Inflammatory macrophage treated with lipopolysaccharide for 4 hours (primary cell): ENCODE results near the gene NRXN3.

Experiments used
- DNase-seq: peaks from one replicate; pipeline ENCODE4 v3.0.0-alpha.2; 2020

Gene NRXN3

DNA sequence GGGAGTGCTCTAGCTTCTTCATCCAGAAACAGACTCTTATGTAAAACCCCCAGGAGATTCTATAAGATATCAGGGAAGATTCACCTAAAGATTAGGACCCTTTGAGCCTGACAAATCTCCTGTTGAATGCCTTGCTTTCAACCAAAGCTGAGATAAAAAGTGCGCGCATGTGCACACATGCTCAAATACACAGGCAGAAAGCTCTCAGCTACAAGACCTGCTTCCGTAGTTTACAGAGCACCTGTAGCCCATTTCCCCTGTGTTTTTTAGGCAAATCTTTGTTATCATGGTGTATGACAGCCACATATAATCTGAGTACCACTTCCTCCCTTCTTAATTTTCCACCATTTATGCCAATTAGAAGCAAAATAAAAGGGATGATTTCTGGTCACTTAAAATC, 866.9 kb downstream of the NRXN3 start:
- no peak for DNase-seq

DNA sequence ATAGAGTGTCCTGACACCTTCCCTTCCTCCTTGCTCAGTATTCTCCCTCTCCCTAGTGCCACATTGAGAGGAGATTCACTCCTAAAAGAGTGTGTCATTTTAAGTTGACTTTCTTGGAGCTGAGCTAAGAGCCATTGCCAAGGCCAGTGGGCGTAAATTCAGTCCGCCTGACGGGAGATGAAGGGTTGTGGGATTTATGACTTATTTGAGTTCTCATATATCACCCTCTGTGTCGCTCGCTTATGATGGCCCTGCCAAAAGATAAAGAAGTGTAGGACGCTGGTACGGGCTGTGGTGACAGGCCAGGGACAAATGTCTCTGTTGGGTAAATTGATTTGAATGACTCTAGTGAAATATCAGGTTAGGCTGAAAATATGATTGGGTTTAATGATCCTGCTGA, 867.4 kb downstream of the NRXN3 start:
- no peak for DNase-seq

DNA sequence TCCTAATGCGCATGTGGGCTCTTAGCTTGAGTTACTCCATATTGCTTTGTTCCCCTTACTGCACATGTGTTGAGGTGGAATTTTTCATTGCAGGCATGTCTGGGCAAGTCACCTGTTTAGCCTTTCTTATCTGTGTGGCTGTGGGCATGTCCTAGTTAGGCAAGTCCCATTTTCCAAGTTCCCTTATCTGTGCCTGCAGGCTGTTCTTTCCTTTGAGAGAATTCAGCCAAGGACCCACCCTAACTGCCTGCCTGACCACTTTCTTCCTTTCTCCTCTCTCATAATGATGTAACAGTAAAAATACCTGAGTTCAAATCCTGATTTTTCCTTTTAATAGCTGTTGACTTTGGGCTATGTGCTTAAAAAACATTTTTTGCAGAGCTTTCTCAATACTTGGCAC, 870.6 kb downstream of the NRXN3 start:
- no peak for DNase-seq

DNA sequence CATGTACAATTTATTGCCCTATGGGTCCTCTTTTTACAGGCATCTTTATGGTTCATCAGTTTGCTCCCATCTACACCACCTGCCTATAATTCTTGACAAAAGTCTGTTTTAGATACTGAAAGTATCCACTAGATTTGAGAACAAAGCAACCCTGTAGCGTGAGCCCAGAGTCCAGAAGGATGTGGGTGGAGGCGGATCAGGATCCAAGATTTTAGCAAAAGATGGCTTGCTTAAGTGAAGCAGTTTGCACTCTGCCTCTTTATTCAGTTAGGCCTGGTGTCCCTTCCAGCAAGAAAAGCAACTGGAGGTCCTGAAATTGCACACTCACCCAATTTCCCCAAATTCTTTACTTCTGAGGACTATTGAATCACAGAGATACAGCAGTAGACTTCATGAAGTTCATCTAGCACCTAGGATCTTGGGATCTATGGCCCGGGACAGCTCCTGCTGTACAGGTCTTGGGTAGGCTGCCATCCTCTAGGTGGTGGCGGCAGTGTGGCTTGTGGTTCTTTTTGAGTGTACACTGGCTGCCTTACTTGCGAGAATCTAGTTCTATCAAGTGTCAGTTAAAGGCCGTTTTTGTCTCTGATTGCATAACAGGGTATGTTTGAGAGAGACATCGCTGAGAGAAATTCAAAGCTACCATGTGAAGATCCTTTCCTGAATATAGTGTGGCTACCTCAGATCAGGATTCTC, 873.2 kb downstream of the NRXN3 start:
- DNase-seq: no peak

DNA sequence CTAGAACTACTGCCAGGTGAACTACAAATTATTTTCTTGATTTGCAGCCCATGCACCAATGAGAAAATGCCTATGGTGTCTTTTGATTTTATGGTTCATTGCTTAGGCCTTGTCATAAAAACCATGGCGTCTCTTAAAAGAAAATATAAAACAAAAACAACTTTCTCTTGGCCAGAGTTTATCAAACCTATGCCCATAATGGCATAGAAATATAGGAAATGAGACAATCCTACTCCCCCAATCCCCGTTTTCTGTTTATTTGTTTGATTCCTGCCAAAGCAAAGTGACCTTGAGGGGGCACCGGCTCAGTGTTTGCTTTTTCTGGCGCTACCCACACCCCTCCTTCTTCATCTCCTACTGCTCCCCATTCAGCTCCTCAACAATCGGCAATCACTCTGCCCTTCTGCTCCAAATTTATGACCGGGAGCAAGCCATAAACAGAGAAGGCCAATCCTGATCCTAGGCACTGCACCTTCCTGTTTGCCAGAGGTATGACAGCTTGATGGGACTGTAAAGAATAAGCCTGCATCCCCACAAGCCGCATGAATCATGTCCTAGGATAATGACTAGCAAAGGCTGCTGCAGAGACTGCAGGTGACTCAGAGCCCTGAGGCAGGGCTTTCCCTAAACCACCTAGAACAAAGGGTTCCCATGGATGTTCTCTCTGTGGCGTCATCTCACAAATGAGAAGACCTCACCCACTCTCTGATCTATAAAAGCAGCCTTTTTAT, 874.9 kb downstream of the NRXN3 start:
- DNase-seq: no peak

DNA sequence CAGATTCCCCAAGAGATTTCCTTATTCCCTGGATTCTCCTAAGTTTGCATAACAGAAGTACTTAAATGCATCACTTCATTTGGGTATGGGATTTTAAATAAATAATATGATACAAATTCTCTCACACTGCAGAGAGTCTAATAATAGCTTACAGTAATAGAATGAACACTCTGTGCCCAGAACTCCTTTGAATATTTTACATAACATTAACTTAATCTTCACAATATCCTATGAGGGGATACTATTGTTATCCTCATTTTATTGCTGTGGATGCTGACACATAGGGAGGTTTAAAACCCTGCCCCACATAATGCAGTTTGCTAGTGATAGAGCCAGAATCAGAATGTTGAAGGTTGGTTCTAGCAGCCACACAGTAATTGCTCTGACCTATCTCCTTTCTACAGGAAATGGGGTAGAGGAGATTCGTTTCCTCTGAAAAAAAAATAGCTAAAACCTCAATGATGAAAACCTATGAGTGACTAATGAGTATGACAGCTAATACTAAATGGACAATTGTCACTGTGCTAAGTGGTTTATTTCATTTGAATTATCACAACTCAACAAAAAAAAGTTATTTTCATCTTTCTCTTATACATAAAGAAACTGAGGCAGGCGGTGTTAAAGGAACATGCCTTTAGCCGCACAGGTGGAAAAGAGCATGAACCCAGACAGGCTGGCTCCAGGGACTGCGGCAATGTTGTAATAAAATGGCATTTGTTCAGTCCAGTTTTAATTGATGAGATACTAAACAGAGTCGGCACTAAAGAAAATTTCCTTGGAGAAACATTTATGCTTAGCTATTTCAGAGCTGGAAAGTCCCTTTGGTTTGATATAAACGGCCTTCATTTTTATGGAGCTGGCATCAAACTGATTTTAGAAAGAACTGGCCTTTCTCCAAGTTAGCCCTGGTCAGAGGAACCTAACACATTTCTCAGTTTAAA, 880.9 kb downstream of the NRXN3 start:
- peak; percentile 60 for DNase-seq

DNA sequence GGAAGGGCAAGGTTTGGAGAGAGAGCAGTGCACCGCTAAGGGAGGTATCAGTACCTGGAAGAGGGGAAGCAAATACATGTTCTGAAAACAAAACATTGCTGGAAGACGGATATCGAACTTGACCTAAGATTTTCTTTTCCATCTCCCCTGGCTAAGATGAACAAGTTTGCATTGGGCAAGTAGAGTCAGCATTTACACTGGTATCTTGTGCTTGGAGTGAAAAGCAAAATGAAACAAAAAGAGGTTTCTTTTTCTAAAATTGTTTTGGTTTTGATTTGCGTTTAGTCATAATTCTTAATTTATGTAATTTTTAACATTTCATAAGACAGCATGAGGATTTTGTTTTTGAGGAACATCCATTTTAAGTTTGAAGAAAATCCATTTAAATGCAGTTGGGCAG, 881.6 kb downstream of the NRXN3 start:
- DNase-seq: peak; percentile 73

DNA sequence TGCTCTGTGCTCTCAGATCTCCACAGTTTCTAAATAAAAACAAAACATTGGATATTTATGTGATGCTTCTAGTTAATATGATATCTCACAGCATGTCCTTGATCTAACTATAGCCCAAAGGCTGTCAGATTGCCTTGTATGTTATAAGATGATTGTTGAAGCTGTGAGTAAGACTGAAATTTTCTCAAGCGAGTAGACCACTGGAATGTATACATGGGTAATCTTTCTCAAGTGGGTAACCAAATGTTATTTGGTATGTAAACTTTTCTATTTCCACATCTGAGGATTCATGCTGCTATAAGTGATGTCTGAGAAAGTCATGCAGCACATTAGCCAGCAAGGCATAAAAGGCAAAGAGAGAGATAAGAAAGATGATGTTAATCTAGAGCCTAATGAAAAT, 886.7 kb downstream of the NRXN3 start:
- DNase-seq: no peak

DNA sequence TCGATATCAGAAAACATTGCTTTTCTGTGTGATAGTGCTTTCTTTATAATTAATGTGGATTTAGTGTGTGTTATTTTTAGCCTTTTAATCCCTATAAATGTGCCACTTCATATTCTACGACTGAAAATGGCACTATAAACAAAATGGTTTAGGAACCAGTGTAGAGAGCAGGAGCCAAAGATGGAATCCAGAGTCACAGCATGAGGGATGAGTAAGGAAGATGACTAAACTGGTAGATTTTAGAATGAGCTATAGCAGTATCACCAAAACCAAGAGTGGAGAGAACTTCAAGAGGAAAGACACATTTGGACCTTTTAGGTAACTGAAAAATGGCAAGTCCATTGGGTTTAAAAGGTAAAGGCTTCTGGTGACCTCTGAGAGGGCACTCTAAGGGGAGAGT, 887.2 kb downstream of the NRXN3 start:
- no peak for DNase-seq

DNA sequence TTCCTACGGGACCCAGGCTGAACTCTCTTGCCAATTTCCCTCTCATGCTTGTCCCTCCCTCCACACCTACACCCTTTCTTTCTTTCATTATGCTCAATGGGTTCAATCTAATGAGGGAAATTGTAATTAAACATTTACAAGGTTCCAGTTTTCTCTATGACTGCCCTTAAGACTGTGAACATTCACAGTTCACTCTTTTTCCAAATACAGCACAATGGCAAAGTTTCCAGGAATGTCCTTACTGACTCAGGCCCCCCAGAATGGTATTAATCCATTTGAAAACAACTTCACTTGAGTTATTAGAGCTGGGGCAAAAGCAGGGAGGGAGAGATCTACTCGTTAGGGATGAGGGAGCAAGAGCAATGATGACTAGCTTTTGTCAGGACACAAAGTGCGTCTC, 892.1 kb downstream of the NRXN3 start:
- DNase-seq: no peak

DNA sequence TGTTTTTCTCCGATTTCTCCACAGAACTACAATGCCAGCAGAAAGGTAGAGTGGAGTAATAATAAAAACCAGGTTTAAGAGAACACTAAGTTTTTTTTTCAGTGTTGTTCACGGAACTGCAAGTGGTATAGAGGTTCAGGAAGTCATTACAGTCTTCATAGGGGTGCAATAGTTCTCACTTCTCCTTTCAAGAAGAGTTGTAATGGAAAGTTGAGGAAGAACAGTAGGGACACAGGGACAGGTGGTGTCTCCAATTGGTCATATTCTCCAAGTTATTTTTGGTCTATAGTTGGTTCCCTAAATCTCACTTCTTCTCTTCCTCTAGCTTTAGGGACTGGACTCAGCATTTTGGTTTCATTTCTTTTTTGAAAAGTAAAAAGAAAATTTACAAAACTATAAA, 894.0 kb downstream of the NRXN3 start:
- peak; percentile 71 for DNase-seq

DNA sequence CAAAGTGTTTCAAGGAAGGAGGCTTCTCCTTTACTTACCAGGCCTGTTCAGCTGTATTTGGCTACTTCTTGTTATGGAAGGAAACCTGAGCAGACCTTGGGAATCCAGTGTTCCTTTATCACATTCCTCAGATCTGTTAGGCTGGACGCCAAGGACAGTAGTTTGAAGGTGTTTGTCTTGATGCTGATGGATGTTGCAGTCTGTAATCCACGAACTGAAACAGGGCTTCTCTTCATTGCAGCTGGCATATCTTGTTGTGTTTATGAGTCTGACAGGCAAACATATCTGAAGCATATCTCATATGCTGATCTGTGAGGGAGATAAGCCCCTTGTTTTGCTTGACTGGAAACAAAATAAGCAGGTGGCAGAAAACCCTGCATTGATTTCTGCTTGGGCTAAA, 904.3 kb downstream of the NRXN3 start:
- DNase-seq: no peak

DNA sequence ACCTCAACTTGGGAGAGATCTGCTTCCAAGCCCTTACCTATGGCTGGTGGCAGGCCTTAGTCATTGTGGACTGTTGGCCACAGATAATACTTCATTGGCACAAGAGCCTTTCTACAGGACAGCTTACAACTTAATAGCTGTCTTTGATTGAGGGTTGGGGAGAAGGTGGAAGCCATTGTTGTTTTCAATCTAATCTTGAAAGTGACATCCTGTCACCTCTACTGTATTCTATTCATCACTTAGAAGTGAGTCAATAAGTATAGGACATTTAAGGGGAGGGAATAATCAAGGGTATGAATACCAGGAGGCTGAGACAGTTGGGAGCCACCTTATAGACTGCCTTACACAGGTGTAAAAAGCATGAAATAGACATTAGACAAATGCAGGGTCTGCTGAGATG, 906.3 kb downstream of the NRXN3 start:
- no peak for DNase-seq

DNA sequence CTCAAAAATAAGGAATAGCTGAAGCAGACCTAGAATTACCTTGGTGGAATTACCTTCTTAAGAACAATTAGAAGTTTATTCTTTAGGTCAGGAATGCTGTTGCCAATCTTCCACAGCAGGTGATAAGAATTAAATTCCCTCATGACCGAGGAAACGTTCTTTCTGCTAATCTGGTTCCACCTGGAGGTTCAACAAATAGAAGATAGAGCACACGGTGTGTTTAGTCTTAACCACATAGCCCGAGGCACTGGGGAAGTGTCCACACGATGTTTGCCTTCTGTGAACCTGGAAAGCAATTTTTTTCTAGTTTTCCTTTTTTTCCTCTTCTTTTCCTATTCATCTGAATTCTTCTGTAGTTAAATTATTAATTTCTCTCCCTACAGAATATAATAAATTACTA, 906.9 kb downstream of the NRXN3 start:
- no peak for DNase-seq

DNA sequence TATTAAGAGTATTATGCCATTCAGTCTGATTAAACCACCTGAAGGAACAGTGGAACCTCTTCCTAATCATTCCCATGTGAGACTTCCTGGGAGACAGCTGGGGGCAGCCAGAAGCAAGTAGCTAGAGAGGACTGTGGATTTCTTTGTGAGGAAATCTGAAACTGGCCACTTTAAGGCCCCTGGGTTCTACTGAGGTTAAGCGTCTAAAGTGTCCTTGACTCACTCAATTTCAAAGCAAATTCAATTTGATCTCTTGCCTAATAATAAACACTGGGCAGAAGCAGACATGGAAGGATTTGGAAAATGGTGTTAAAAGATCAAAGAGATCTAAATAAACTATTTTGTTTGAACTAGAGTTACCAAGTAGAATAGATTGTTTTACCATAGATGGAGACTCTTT, 909.9 kb downstream of the NRXN3 start:
- DNase-seq: no peak

DNA sequence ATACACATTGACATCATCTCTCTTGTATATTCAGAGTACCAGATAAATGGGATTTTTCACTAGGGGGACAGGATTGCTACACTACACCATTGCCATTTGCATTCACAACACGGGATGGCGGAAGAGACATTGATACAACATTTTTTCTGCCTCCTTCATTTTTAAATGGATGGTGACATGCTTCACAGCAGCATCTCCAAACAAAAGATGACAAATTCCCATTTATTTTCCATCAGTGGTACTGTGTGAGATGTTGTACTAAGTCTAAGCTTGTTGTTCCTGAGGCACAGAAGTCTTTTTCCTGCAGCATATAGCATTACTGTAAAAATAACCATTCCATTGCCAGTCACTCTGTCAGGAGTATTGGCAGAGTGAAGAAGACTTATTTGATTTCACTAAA, 912.7 kb downstream of the NRXN3 start:
- no peak for DNase-seq

DNA sequence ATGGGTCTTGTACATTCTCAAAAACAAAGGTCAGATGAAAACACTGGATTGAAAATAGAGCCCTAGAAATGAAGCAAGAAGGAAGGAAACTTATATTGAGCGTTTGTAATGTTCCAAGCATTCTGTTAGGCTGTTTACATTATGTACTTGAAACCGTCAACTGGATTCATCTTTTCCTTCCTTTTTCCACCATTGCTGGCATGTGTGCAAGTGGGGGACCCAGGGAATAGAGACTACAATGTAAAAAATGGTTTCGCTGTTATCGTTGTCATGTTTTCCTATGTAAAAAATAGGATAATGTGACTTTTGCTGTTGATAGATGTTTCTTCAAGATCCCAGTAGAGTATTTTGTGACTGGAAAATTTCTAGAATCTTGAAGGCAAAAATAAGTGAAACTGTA, 913.2 kb downstream of the NRXN3 start:
- DNase-seq: no peak

DNA sequence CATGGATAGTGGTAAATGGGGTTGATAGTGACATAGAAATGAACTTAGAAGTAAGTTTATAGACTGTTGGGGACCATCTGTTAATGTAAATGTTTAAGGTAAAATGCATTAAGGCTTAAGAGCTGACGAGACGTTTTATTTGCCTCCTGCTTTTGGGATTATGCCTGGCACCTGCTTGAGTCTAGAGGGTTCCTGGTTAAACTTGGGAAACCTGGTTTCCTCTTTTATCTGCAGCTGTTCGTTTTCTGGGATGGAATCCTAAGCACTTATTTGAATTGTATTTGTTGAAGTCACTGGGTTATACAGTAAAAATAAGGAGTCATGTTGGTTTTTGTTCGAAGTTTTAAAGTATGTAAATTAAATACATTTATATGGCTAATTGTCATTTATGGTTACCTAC, 914.7 kb downstream of the NRXN3 start:
- DNase-seq: no peak

DNA sequence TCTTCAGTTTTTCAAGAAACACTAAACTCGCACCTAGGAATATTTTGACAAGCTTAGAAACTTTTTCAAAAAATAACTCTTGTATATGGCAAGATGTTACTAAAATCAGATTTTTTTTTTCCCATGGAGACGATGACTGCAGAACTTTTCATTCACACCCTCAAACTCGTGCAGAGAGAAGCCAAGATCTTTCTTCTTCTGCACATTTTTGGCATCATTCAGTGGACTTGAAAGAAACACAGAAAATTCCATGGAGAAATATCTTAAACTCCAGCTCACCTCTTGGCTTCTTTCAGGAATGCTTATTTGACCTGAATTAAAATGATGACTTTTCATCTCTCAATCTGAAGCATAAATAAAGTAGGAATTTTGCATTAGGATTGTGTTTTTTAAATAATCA, 919.4 kb downstream of the NRXN3 start:
- DNase-seq: no peak

DNA sequence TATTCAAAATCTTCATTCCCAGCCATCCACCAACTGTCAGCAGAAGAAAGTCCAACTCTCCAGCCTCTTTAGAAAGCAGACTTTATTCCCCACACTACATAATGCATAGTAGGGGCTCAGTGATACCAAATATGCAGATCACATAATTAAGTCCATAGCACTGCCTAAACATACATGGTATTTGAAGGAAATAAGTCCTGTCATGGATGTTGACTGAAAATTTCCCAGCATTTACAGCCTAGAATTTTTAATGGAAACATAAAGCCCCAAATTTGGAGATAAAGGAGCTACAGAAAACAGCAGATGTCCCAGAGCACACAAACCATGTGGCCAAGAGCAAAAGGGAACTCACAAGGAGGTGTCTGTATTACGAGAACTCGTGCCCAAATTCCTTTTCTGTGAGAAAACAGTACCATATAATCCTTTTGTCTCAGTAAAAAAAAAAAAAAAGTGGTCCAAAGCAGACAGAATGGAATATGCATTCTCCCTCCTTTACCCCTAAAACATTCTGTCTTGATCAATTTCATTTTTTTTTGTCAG, 920.5 kb downstream of the NRXN3 start:
- no peak for DNase-seq

DNA sequence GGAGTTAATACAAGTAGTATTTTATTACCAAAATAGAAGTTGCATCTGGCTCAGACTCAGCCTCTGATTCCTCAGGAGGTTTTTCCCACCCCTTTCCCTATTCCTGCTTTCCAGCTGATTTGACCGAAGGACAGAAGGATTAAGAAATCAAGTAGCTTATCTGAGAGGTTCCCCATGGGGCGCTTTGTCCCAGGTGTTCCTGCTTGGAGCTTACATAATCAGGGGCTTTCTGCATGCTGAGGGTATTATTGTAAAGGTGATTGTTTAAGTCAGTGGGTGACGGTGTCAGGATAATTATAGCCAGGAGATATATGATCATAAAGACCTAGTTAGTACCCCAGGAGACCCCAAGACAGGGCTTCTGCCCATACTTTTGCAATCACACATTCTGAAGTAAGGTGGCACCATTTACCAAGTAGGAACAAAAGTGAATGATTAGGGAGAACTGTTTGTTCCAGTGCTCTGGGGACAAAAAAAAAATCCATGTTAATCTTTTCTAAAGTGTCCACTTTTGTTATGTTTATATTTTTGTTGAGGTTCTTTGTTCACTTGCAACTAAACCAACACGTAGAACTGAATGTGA, 921.3 kb downstream of the NRXN3 start:
- DNase-seq: no peak

DNA sequence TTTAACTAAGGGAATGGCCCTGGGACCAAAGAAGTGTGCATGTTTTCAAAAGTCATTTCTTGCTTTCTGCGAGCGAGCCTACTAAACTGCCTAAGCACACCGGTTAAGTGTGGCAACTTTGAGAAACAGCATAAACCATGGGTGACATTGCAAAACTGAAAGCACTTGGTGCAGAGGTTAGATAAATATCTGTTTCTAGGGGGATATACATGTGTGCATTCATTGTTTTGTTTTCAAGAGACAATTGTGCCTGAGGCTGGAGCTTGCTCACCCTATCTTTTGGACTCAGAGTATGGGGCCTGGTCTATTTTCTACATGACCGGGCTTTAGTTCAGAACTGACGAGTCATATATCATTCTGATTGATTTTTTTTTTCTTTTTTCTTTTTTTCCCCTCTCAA, 923.4 kb downstream of the NRXN3 start:
- no peak for DNase-seq

DNA sequence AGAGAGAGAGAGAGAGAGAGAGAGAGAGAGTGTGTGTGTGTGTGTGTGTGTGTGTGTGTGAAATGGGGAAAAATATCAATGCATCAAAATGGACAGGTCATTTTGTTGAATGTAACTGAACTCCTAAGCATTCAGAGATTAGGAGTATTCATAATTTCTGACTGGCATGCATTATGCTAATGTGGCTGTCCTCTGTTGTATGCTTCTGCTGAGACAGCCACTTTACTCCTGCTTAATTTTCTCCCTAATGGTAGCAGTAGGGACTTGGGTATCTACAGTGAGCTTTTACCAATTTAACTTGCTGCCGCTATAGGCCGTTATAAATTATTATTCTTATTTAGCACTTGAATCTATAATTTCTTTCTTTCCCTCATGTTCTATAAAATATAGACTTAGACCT, 924.8 kb downstream of the NRXN3 start:
- no peak for DNase-seq
